Measurements from ENCODE around the gene TOR4A.

TOR4A gene

DNA sequence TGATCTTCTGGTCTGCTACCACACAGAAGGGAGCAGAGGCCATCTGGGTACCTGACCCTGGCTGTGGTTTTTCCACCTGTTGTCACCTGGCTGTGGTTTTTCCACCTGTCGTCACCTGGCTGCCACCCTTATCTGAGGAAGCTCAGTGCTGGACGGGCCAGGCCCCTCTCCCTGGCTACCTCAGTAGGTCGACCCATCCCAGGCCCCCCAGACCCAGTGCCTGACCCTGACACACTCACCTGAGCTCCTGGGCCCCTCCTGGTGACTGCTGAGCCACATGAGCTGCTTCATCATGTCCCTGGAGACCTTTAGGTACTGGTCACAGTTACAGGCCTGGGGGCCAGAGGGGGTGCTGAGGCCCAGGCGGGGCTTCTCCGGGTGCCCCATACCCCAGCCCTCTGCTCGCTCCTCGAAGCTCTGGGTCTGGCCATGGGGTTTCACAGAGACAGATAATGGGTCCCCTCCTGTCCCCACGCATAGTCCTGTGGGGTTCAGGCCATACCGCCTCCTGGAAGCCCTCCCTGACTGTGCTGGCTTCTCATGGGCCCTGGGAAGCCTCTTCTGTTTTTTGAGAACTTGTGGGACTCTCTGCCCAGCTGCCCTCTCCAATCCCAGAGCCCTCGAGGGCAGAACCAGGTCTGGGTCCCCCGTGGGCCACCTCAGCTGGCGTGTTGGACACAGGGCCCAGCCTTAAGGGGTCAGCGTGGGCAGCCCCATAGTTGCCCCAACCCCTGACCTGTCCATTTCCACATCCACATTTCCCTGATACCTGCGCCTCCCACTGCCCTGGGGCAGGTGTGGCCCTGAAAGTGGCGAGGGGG lies 32.1 kb downstream of the TOR4A start:
- no peak for DNase-seq

DNA sequence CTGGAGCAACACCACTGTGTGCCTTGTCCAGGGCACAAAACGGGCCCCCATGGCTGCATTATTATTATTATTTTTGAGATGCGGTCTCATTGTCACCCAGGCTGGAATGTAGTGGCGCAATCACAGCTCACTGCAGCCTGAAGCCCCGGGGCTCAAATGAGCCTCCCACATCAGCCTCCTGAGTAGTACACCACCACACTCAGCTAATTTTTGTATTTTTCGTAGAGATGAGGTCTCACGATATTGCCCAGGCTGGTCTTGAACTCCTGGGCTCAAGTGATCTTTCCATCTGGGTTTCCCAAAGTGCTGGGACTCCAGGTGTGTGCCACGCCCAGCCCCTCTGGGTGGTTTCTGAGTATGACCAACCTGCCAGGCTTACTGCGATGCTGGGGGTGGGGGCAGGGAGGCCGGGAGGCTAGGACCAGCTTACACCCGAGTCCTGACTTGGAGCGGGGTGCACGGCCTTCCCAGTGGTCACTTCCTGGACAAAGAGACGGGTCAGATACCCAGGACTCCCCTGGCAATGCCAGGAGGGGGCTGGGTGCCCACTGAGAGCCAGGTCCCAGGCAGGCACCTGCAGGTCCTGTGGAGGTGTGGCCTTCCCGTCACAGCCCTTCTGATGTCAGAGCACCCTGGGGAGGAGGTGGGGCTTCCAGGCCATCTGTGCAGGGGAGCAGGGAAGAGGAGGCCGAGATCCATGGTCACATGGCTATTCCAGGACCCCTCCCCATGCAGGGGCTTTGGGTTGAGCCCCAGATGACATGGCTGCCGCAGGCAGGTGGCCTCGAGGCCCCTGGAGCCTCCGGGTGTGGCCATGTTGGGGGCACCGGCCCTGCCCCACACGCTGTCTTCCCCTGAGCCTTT lies 32.9 kb downstream of the TOR4A start:
- DNase-seq, result peak; percentile 79

- DNase-seq, result peak; percentile 53
Measured at GRCh38 chr9:137311171-137311985, 33.9 kb downstream of the TOR4A start.

GRCh38 chr9:137311986-137312851 lies 34.7 kb downstream of the TOR4A start:
- DNase-seq, result no peak

GRCh38 chr9:137312852-137313325 lies 35.4 kb downstream of the TOR4A start:
- DNase-seq, result no peak

DNA sequence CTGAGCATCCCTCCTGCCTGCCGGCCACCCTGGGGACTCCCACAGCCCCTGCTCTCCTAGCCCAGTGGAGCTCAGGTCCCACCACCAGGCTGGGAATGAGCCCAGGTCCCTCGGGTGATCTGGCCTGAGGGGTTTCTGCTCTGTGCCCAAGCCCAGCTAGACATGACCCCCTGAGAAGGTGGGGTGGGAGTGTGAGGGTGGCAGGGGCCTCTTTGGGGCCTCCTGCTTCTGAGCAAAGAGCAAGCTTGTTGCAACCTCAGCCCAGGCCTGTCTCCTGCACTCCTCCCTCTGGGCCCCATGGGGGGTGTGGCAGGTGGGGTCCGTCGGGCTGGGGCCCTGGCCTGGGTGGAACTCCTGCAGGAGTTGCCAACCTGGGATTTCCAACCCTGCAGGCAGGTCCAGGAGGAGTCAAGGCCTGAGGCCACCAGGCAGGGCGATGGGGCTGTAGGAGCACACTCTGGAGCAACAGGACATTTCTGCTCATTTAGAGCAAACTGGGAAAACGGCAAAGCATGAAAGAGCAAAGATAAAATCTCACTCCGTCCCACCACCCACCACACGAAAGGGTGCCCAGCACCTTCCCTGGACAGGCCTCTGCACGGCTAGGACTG lies 35.9 kb downstream of the TOR4A start:
- no peak for DNase-seq

- no peak for DNase-seq
Measured at GRCh38 chr9:137313956-137314560, 36.5 kb downstream of the TOR4A start.

- DNase-seq, result no peak
Measured at GRCh38 chr9:137314561-137315560, 37.3 kb downstream of the TOR4A start.

GRCh38 chr9:137315581-137316011 lies 38.1 kb downstream of the TOR4A start:
- no peak for DNase-seq

DNA sequence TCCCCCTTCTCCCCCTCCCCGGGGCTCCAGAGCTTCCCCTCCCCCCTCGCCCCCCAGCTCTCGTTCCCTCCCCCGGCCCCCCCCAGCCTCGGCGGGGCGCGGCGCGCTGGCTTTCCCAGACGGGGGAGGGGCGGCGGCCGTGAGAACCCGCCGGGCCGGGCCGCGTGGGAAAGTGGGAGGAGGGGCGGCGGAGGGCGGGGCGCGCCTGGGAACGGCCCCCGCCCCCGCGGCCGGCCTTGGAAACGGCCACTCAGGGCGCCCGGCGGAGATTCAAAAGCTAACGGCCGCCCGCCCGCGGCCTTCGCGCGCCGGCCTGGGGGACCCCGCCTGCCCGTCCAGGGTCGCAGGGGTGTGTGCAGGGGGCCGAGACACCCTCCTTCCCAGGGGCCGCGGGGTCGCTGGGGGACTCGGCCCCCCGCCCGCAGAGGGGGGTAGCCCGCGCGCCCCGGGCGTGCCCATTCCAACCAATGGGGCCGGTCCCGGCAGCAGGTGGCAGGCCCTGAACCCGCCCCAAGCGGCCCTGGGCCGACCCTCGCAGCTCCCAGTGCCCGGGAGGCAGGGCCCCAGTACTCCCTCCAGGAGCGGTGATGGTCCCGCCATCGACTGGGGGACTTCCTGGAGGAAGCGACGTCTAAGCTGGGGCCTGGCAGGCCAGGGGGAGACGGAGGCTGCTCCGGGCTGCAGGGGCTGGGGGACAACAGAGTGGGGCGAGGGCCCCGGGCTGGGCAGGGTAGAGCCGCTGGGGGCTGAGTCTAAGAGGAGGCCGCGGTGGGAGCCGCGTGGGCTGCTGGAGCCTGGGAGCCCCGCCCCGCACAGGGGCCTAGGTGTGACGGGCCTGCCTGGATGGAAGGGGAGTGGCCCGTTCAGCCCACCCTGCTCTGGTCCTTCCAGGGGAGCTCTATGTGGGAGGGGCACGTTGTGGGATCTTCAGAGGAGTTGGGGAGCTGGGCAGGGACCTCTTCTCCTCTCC lies 38.8 kb downstream of the TOR4A start:
- DNase-seq, result peak; percentile 16

GRCh38 chr9:137317021-137317717 lies 39.6 kb downstream of the TOR4A start:
- DNase-seq, result no peak

DNA sequence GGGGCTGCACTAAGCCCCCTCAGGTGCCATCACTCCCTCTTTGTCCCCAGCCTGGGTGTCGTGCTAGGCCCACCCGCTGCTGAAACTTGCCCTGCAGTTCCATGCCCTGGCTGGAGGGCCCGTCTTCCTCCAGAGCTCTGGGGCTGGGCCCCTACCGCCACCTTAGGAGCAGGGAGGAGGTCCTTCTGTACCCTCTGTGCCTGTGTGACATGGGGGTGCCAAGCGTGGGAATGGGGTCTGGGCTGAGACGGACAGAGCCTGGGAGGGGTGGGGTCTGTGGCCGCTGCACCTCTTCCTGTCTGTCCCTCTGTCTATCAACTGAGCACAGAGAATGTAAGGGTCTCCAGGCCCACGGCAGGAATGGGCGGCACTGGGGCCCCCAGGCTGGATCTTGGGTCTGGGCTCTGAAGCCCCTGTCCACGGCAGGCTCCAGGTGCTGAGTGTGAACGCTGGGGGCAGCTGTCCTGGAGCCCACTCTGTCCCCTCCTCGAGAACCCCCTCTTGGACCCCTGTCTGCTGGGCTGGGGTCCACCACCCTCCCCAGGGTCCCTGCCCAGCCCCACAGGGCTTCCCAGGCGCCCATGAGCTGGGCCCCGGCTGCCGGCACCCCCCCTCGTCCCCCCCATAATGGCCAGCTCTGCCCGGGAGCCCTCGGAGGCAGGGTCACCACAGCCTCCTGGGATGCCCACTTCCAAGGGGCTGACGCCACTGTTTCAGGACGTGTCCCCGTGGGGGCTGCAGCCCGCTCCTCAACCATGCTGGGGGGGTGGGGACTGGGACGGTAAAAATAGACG lies 40.4 kb downstream of the TOR4A start:
- no peak for DNase-seq

- DNase-seq, result no peak
Measured at GRCh38 chr9:137318602-137319001, 41.1 kb downstream of the TOR4A start.

DNA sequence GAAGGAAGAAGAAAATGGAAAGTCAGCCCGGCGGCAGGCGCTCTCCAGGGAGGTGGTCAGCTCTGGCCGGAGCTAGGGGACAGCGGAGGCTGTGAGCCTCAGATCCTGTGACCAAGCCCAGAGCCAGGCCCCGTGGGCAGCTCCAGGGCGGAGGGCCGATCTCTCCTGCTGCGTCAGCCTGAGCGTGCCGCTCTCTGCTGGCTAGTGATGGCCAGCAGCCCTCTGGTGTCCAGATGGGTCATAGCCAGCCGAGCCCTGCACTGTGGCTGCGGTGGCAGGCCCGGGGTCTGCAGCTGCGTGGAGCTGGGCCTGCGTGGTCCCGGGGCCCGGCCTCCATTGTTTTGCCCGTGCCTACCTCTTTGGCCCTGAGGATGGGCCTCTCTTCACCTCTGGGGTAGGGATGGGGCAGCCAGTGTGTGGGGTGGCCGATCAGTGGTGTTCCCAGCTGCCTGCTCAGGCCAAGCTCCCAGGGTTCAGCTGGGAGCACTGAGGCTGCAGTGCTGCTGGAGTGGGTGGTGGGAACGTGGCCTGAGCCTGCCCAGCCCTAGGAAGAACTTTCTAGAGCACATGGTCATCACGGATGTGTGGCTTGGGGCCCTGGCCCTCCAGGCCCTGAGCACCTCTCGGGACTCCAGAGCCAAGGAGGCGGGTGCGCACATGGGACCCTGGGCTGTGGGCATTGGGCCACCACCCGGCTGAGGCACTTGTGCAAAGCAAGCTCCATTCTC lies 41.6 kb downstream of the TOR4A start:
- no peak for DNase-seq

- DNase-seq, result no peak
Measured at GRCh38 chr9:137319739-137320551, 42.4 kb downstream of the TOR4A start.
